Stomach (tissue), 4 donors: ENCODE results near the gene MYCN.

Experiments used
- CTCF ChIP-seq, 7 experiments: fragments of 450-650 bp in 4 of 7; fragments of 200-600 bp in 3 of 7; sonication (generic) in 3 of 7; IDR thresholded peaks; one replicate each; pipeline ENCODE4 v1.5.1; 2016 to 2019; ENCODE audit warnings: antibody characterized with exemption in 7 of 7, control low read depth in 2 of 7, mild to moderate bottlenecking in 1 of 7
- EP300 ChIP-seq: sonication (generic); formaldehyde crosslinking; IDR thresholded peaks from one replicate; pipeline ENCODE4 v1.6.1; 2017; ENCODE audit warnings: antibody characterized with exemption
- POLR2A ChIP-seq, 4 donors: fragments of 450-650 bp; IDR thresholded peaks; one replicate each; pipeline ENCODE4 v1.6.1; 2016; ENCODE audit warnings: antibody characterized with exemption in 4 of 4, control low read depth in 2 of 4, mild to moderate bottlenecking in 1 of 4, moderate library complexity in 1 of 4

GRCh38 chr2:15970701-15971100 is 30.4 kb downstream of the MYCN start:
- TF ChIP-seq CTCF (IDR thresholded peaks at IDR 0.05) (no peak), POLR2A (IDR thresholded peaks at IDR 0.05) (no peak), EP300 (no peak)
